Ishikawa (cell line): ENCODE results near the gene PSMD2.

ENCODE experiments used
- CEBPB ChIP-seq: IDR thresholded peaks from 2 replicates; pipeline ENCODE4 v1.6.1; 2012
- CREB1 ChIP-seq: IDR thresholded peaks from 2 replicates; pipeline ENCODE4 v1.6.1; 2012; ENCODE audit warnings: low read depth
- EGR1 ChIP-seq: IDR thresholded peaks from 2 replicates; pipeline ENCODE4 v1.6.1; 2012
- EP300 ChIP-seq: IDR thresholded peaks from 2 replicates; pipeline ENCODE4 v1.6.1; 2012; ENCODE audit warnings: borderline replicate concordance
- FOXM1 ChIP-seq: IDR thresholded peaks from 2 replicates; pipeline ENCODE4 v1.6.1; 2012; ENCODE audit warnings: low read depth, borderline replicate concordance
- NFIC ChIP-seq: IDR thresholded peaks from 2 replicates; pipeline ENCODE4 v1.6.1; 2012
- RAD21 ChIP-seq: IDR thresholded peaks from 2 replicates; pipeline ENCODE4 v1.6.1; 2012; ENCODE audit warnings: low read depth
- TAF1 ChIP-seq: IDR thresholded peaks from 2 replicates; pipeline ENCODE4 v1.6.1; 2012; ENCODE audit warnings: low read depth, mild to moderate bottlenecking
- TCF12 ChIP-seq: IDR thresholded peaks from 2 replicates; pipeline ENCODE4 v1.6.1; 2012; ENCODE audit warnings: low read depth
- TEAD4 ChIP-seq: IDR thresholded peaks from 2 replicates; pipeline ENCODE4 v1.6.1; 2012
- YY1 ChIP-seq: IDR thresholded peaks from 2 replicates; pipeline ENCODE4 v1.6.1; 2012; ENCODE audit warnings: low read depth
- ZBTB7A ChIP-seq: IDR thresholded peaks from 2 replicates; pipeline ENCODE4 v1.6.1; 2012; ENCODE audit warnings: low read depth
- TF ChIP-seq, protein P1 (sequence below): IDR thresholded peaks from 2 replicates; pipeline ENCODE4 v1.6.1; 2012; ENCODE audit warnings: low read depth, mild to moderate bottlenecking
- TF ChIP-seq, protein P2 (sequence below): IDR thresholded peaks from 2 replicates; pipeline ENCODE4 v1.6.1; 2012
- TF ChIP-seq, protein P3 (sequence below): IDR thresholded peaks from 2 replicates; pipeline ENCODE4 v1.6.1; 2012

Gene PSMD2

GRCh38 chr3:184296616-184297015, 2.4 kb upstream of the PSMD2 start:
- TF ChIP-seq TEAD4 (no peak), EGR1 (no peak), RAD21 (no peak), TAF1 (no peak), FOXM1 (no peak)

- TF ChIP-seq TCF12 = no peak
- no peak for TF ChIP-seq NFIC
- TF ChIP-seq YY1 = no peak
- TF ChIP-seq, protein P1, sequence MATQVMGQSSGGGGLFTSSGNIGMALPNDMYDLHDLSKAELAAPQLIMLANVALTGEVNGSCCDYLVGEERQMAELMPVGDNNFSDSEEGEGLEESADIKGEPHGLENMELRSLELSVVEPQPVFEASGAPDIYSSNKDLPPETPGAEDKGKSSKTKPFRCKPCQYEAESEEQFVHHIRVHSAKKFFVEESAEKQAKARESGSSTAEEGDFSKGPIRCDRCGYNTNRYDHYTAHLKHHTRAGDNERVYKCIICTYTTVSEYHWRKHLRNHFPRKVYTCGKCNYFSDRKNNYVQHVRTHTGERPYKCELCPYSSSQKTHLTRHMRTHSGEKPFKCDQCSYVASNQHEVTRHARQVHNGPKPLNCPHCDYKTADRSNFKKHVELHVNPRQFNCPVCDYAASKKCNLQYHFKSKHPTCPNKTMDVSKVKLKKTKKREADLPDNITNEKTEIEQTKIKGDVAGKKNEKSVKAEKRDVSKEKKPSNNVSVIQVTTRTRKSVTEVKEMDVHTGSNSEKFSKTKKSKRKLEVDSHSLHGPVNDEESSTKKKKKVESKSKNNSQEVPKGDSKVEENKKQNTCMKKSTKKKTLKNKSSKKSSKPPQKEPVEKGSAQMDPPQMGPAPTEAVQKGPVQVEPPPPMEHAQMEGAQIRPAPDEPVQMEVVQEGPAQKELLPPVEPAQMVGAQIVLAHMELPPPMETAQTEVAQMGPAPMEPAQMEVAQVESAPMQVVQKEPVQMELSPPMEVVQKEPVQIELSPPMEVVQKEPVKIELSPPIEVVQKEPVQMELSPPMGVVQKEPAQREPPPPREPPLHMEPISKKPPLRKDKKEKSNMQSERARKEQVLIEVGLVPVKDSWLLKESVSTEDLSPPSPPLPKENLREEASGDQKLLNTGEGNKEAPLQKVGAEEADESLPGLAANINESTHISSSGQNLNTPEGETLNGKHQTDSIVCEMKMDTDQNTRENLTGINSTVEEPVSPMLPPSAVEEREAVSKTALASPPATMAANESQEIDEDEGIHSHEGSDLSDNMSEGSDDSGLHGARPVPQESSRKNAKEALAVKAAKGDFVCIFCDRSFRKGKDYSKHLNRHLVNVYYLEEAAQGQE = no peak
- TF ChIP-seq, protein P2, sequence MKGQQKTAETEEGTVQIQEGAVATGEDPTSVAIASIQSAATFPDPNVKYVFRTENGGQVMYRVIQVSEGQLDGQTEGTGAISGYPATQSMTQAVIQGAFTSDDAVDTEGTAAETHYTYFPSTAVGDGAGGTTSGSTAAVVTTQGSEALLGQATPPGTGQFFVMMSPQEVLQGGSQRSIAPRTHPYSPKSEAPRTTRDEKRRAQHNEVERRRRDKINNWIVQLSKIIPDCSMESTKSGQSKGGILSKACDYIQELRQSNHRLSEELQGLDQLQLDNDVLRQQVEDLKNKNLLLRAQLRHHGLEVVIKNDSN = no peak
- TF ChIP-seq EP300 = no peak
- TF ChIP-seq CREB1 = no peak
- TF ChIP-seq ZBTB7A = no peak
- no peak for TF ChIP-seq FOXM1
Observed at GRCh38 chr3:184299488-184300377, 692 bp downstream of the PSMD2 start.

DNA sequence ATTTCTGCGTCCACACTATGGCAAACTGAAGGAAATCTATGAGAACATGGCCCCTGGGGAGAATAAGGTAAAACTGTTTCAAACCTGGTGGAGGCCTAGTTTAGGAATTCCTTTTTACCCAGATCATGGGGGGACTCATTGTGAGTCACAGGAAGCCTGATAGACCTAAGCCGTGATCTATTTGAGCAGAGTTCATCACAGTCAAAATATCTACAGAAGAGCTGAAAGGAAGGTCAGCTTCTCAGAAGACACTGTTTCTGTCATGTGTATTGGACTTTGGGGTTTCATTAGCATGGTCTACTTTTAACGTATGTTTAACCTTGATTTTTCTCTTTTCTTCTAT, 1.3 kb downstream of the PSMD2 start:
- TF ChIP-seq TCF12 = no peak
- TF ChIP-seq NFIC = no peak
- TF ChIP-seq TAF1 = no peak
- TF ChIP-seq YY1 = no peak
- TF ChIP-seq CEBPB = no peak
- no peak for TF ChIP-seq TEAD4
- no peak for TF ChIP-seq FOXM1
- TF ChIP-seq CREB1 = no peak
- TF ChIP-seq ZBTB7A = no peak
- TF ChIP-seq EGR1 = no peak
- TF ChIP-seq, protein P2 = no peak
- no peak for TF ChIP-seq RAD21
- TF ChIP-seq, protein P1 = no peak
- no peak for TF ChIP-seq EP300
- TF ChIP-seq, protein P3, sequence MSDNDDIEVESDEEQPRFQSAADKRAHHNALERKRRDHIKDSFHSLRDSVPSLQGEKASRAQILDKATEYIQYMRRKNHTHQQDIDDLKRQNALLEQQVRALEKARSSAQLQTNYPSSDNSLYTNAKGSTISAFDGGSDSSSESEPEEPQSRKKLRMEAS = no peak

- TF ChIP-seq, protein P3 = no peak
- TF ChIP-seq FOXM1 (no peak), YY1 (no peak), ZBTB7A (no peak), CREB1 (no peak), CEBPB (no peak), EGR1 (no peak), RAD21 (no peak), TAF1 (no peak), TEAD4 (no peak), TCF12 (no peak), NFIC (no peak)
- TF ChIP-seq, protein P1 = no peak
- TF ChIP-seq, protein P2 = no peak
Observed at GRCh38 chr3:184305577-184305976, 6.5 kb downstream of the PSMD2 start.
